ENCODE data around the gene CCRL2.

The CCRL2 gene

DNA sequence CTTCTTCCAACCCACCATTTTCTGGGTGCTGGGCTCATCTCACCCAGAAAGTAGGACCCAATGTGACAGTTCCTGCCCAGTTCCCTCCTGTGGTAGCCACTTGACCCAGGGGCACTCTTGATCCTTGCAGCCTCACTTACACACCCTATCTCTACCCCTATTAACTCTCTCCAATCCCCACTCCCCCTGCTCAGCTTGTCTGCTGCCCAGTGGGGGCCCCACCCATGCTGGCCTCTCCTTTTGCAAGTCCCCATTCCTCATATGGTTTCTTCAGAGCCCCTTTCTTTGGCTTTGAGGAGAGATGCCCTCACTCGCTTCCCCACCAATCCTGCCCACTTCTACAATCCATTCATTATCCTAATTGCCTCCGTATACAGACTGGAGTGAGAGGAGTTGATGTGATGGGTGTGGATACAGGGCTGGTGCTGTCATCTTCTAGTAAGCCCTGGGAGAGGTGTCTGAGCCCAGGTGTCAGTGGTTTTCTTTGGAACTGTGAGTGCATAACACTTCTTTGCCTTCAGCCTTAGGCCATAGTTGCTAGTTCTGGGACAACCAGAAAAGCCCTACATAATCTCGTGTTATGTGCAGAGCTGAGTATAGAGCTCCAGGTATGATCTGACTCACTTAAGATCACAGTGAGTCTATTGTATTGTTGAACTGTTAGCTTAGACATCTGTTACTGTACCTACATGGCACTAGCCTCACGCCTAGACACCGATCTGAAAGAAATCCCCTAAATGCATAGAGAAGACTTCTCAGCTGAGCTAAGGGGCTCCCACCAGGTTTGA is 41.1 kb upstream of the CCRL2 start:
- H4K20me1 ChIP-seq (ENCODE audit: insufficient read depth, low read length) = no peaks in the 10 kb centered on the region
- TF ChIP-seq EZH2phosphoT487 (IDR thresholded peaks at IDR 0.05; ENCODE audit: low read length) (no peak), EZH2 (optimal IDR thresholded peaks at IDR 0.05; ENCODE audit: low read depth, low read length) (no peak)
- TF ChIP-seq, protein P1, sequence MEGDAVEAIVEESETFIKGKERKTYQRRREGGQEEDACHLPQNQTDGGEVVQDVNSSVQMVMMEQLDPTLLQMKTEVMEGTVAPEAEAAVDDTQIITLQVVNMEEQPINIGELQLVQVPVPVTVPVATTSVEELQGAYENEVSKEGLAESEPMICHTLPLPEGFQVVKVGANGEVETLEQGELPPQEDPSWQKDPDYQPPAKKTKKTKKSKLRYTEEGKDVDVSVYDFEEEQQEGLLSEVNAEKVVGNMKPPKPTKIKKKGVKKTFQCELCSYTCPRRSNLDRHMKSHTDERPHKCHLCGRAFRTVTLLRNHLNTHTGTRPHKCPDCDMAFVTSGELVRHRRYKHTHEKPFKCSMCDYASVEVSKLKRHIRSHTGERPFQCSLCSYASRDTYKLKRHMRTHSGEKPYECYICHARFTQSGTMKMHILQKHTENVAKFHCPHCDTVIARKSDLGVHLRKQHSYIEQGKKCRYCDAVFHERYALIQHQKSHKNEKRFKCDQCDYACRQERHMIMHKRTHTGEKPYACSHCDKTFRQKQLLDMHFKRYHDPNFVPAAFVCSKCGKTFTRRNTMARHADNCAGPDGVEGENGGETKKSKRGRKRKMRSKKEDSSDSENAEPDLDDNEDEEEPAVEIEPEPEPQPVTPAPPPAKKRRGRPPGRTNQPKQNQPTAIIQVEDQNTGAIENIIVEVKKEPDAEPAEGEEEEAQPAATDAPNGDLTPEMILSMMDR (IDR thresholded peaks at IDR 0.05; ENCODE audit: low read length) = no peak

DNA sequence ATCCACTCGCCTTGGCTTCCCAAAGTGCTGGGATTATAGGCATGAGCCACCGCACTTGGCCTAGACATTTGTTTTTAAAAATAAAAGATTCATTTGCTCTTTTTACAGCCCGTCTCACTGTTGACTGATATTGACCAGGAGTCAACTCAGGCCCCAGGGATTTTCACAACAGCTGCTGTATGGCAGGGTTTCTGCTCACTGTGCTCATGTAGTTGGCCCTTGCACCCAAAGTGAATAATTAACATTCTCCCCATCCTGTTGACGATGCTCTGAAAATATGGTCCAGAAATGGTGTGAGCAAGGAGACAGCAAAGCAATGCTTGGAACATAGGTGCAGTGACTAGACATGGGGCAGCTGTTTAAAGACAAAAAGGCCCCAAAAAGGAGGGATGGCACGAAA is 39.2 kb upstream of the CCRL2 start:
- Histone ChIP-seq H3F3A (ENCODE audit: insufficient read depth, low read length) (0 out of 2 replicates have a peak, but pooled peaks cover 7% of the 10 kb centered on the region), H3K4me2 (ENCODE audit: low read depth, low read length) (no peak overlapping the region), H2AFZ (ENCODE audit: low read length) (peak overlapping the region; percentile 63; the same call in 1 of the 2 replicates), H3K9me2 (replicated peaks; ENCODE audit: insufficient read depth, low read length) (no peaks in the 10 kb centered on the region), H3K36me3 (replicated peaks; ENCODE audit: insufficient read depth, low read length) (no peaks in the 10 kb centered on the region), H3K27me3 (replicated peaks; ENCODE audit: insufficient read depth, low read length) (no peaks in the 10 kb centered on the region), H4K20me1 (ENCODE audit: insufficient read depth, low read length) (no peaks in the 10 kb centered on the region), H3K4me1 (ENCODE audit: low read length) (peaks cover 48% of the 10 kb centered on the region), H3K9ac (ENCODE audit: low read length) (peak overlapping the region; percentile 38; the same call in 1 of the 2 replicates), H3K9me3 (replicated peaks; ENCODE audit: insufficient read depth, low read length) (no peaks in the 10 kb centered on the region), H3K79me2 (ENCODE audit: low read length) (no peaks in the 10 kb centered on the region), H3K4me3 (ENCODE audit: low read length) (no peak overlapping the region), H3K27ac (ENCODE audit: low read length) (peak overlapping the region; percentile 55; the same call in 1 of the 2 replicates)
- no peak for DNase-seq
- TF ChIP-seq EZH2phosphoT487 (IDR thresholded peaks at IDR 0.05; ENCODE audit: low read length) = no peak
- TF ChIP-seq, protein P1 (IDR thresholded peaks at IDR 0.05; ENCODE audit: low read length) = no peak

More for the DNA sequence above, 41.1 kb upstream of the CCRL2 start:
- Histone ChIP-seq H3F3A (ENCODE audit: insufficient read depth, low read length) (0 out of 2 replicates have a peak, but pooled peaks cover 4% of the 10 kb centered on the region), H2AFZ (ENCODE audit: low read length) (no peak overlapping the region), H3K9me3 (replicated peaks; ENCODE audit: insufficient read depth, low read length) (no peaks in the 10 kb centered on the region), H3K27ac (ENCODE audit: low read length) (no peak overlapping the region), H3K9ac (ENCODE audit: low read length) (no peak overlapping the region), H3K4me3 (ENCODE audit: low read length) (no peak overlapping the region), H3K4me1 (ENCODE audit: low read length) (peaks cover 43% of the 10 kb centered on the region), H3K9me2 (replicated peaks; ENCODE audit: insufficient read depth, low read length) (no peaks in the 10 kb centered on the region), H3K36me3 (replicated peaks; ENCODE audit: insufficient read depth, low read length) (no peaks in the 10 kb centered on the region), H3K4me2 (ENCODE audit: low read depth, low read length) (no peak overlapping the region), H3K27me3 (replicated peaks; ENCODE audit: insufficient read depth, low read length) (no peaks in the 10 kb centered on the region), H3K79me2 (ENCODE audit: low read length) (no peaks in the 10 kb centered on the region)
- no peak for DNase-seq

DNA sequence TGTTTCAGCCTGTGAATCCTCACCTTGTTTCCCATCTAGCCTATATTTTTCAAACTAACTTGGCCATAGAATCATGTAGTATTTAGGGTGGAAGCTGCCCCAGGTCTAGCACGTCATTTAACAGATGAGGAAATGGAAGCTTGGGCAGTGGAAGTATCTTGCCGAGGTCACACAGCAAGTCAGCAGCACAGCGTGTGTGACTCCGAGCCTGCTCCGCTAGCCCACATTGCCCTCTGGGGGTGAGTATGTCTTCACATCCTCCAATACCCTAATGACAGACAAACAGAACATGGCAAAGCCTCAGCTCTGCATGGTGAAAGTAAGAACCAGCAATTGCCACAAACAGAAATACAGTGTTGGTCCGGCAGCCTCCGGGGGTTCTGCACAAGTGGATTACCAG is 38.5 kb upstream of the CCRL2 start:
- Histone ChIP-seq H3K79me2 (ENCODE audit: low read length) (no peaks in the 10 kb centered on the region), H3K9me2 (replicated peaks; ENCODE audit: insufficient read depth, low read length) (no peaks in the 10 kb centered on the region), H3K9me3 (replicated peaks; ENCODE audit: insufficient read depth, low read length) (no peaks in the 10 kb centered on the region), H3K9ac (ENCODE audit: low read length) (peak overlapping the region; percentile 38), H3K4me3 (ENCODE audit: low read length) (no peak overlapping the region), H3K4me1 (ENCODE audit: low read length) (peaks cover 52% of the 10 kb centered on the region), H3K27ac (ENCODE audit: low read length) (peak overlapping the region; percentile 55; the same call in 1 of the 2 replicates), H3K4me2 (ENCODE audit: low read depth, low read length) (peak overlapping the region; percentile 56), H3K27me3 (replicated peaks; ENCODE audit: insufficient read depth, low read length) (no peaks in the 10 kb centered on the region), H3F3A (ENCODE audit: insufficient read depth, low read length) (0 out of 2 replicates have a peak, but pooled peaks cover 7% of the 10 kb centered on the region), H4K20me1 (ENCODE audit: insufficient read depth, low read length) (no peaks in the 10 kb centered on the region), H3K36me3 (replicated peaks; ENCODE audit: insufficient read depth, low read length) (no peaks in the 10 kb centered on the region), H2AFZ (ENCODE audit: low read length) (peak overlapping the region; percentile 63)
- DNase-seq = peak; percentile 96
- TF ChIP-seq, protein P1 (IDR thresholded peaks at IDR 0.05; ENCODE audit: low read length) = peak; percentile 86
- TF ChIP-seq EZH2 (optimal IDR thresholded peaks at IDR 0.05; ENCODE audit: low read depth, low read length) = no peak
